ENCODE results near the gene AFDN. TPM values are rescaled to one million over a fixed set of nuclear protein-coding genes. Genes with fewer than 3 reads are reported as not detected.

Gene AFDN
- total and polyA plus RNA-seq, 8 donors, result 137 to 422 (median 284) TPM

- no peaks in the 10 kb centered on the region for H3K4me1 ChIP-seq
- H3K36me3 ChIP-seq, result no peaks in the 10 kb centered on the region
- no peak overlapping the region for H3K27ac ChIP-seq
- DNase-seq (no peak), ATAC-seq (no peak)
- no peak overlapping the region for H3K4me3 ChIP-seq
- no peaks in the 10 kb centered on the region for H3K27me3 ChIP-seq
- H3K9me3 ChIP-seq, result peaks cover 0 to 17% of the 10 kb centered on the region in 2 donors
- intact Hi-C loops (cut with DNase I), result no loop called here
- TF ChIP-seq CTCF (IDR thresholded peaks at IDR 0.05), result no peak
These were observed 160.9 kb downstream of the AFDN start for GRCh38 chr6:167987396-167988153.

GRCh38 chr6:167988154-167988495 is 161.4 kb downstream of the AFDN start:
- Histone ChIP-seq H3K4me3 (no peak overlapping the region), H3K4me1 (no peaks in the 10 kb centered on the region), H3K27me3 (no peaks in the 10 kb centered on the region), H3K27ac (no peak overlapping the region), H3K9me3 (peaks cover 0 to 17% of the 10 kb centered on the region in 2 donors), H3K36me3 (no peaks in the 10 kb centered on the region)
- intact Hi-C loops (cut with DNase I), result no loop called here
- TF ChIP-seq CTCF (IDR thresholded peaks at IDR 0.05), result no peak
- no peak for DNase-seq
- no peak for ATAC-seq

GRCh38 chr6:167988945-167989841 is 162.5 kb downstream of the AFDN start:
- peaks cover 0 to 15% of the 10 kb centered on the region in 2 donors for H3K9me3 ChIP-seq
- intact Hi-C loops (cut with DNase I), result no loop called here
- no peak for ATAC-seq

GRCh38 chr6:167990016-167990945 is 163.6 kb downstream of the AFDN start:
- ATAC-seq, result no peak
- TF ChIP-seq CTCF (IDR thresholded peaks at IDR 0.05), result no peak
- Histone ChIP-seq H3K27me3 (no peaks in the 10 kb centered on the region), H3K36me3 (no peaks in the 10 kb centered on the region), H3K27ac (no peak overlapping the region), H3K4me3 (no peak overlapping the region), H3K9me3 (peaks cover 0 to 13% of the 10 kb centered on the region in 2 donors), H3K4me1 (no peaks in the 10 kb centered on the region)
- DNase-seq, result no peak
- intact Hi-C loops (cut with DNase I), result no loop called here

More at GRCh38 chr6:167988945-167989841, 162.5 kb downstream of the AFDN start:
- no peak overlapping the region for H3K27ac ChIP-seq
- H3K4me3 ChIP-seq, result no peak overlapping the region
- H3K36me3 ChIP-seq, result no peaks in the 10 kb centered on the region
- no peaks in the 10 kb centered on the region for H3K4me1 ChIP-seq
- no peak for DNase-seq
- TF ChIP-seq CTCF (IDR thresholded peaks at IDR 0.05), result no peak
- H3K27me3 ChIP-seq, result no peaks in the 10 kb centered on the region
